Caco-2 (cell line): ENCODE measurements around the gene PRKCQ. TPM values are rescaled to one million over a fixed set of nuclear protein-coding genes. Genes with fewer than 3 reads are reported as not detected.

ENCODE experiments used
- BruUV-seq: library from RNA; stranded (reverse); fragments of 400-500 nt; replicated peaks from 2 replicates; lab custom pipeline; 2021; lab: Mats Ljungman, UMichigan
- CTCF ChIA-PET: fragments of 300-600 bp; sonication (Branson Sonifier 250); formaldehyde crosslinking; loops from one replicate; lab custom pipeline; 2022; ENCODE audit warnings: antibody characterized with exemption; lab: Charles Lee
- POLR2A ChIA-PET: fragments of 300-600 bp; sonication (Branson Sonifier 250); formaldehyde crosslinking; loops from one replicate; lab custom pipeline; 2022; ENCODE audit warnings: antibody characterized with exemption; lab: Charles Lee
- DNase-seq, 2 experiments: peaks; one replicate each; pipeline versions ENCODE4 v3.0.0 to v3.0.0-alpha.2; 2020 to 2022
- H3K27me3 ChIP-seq: replicated peaks from 2 replicates; pipeline ENCODE4 v1.6.0; 2011; ENCODE audit warnings: low read length; ENCODE audit not compliant: control insufficient read depth, insufficient read depth
- H3K36me3 ChIP-seq: 2 replicates; pipeline ENCODE4 v1.5.1; 2011; ENCODE audit warnings: low read length; ENCODE audit not compliant: control insufficient read depth, insufficient read depth
- H3K4me1 ChIP-seq: fragments of 250-450 bp; sonication (Bioruptor Pico); 2 replicates; pipeline ENCODE4 v1.5.1; 2020; ENCODE audit warnings: mild to moderate bottlenecking
- H3K4me3 ChIP-seq: 2 replicates; pipeline ENCODE4 v1.5.1; 2011; ENCODE audit warnings: low read depth, mild to moderate bottlenecking, control low read depth, low read length
- H3K9me3 ChIP-seq: fragments of 250-450 bp; sonication (Bioruptor Pico); 2 replicates; pipeline ENCODE4 v1.5.1; 2020; ENCODE audit warnings: mild to moderate bottlenecking, moderate library complexity
- H3K27ac Mint-ChIP-seq: one replicate; pipeline ENCODE4 v1.8.0; 2022; ENCODE audit warnings: mixed read lengths; ENCODE audit not compliant: unreplicated experiment
- H3K27me3 Mint-ChIP-seq: one replicate; pipeline ENCODE4 v1.8.0; 2022; ENCODE audit warnings: mixed read lengths; ENCODE audit not compliant: insufficient read depth, unreplicated experiment
- H3K36me3 Mint-ChIP-seq: one replicate; pipeline ENCODE4 v1.8.0; 2022; ENCODE audit warnings: mild to moderate bottlenecking, mixed read lengths; ENCODE audit not compliant: insufficient read depth, unreplicated experiment
- H3K4me1 Mint-ChIP-seq: one replicate; pipeline ENCODE4 v1.8.0; 2022; ENCODE audit warnings: low read depth, mixed read lengths; ENCODE audit not compliant: unreplicated experiment
- H3K4me3 Mint-ChIP-seq: one replicate; pipeline ENCODE4 v1.8.0; 2022; ENCODE audit warnings: mild to moderate bottlenecking, moderate library complexity, mixed read lengths; ENCODE audit not compliant: unreplicated experiment
- H3K9me3 Mint-ChIP-seq: one replicate; pipeline ENCODE4 v1.8.0; 2022; ENCODE audit warnings: mixed read lengths; ENCODE audit not compliant: unreplicated experiment
- intact Hi-C: fragments of 100-400 bp; cut with micrococcal nuclease; formaldehyde crosslinking; loops from one replicate; pipeline ENCODE4 v1.10.0; 2022; ENCODE audit not compliant: unreplicated experiment
- total RNA-seq: library from RNA; stranded (reverse); gene quantifications from 2 replicates; pipeline ENCODE4 v1.2.3, GENCODE V29; 2022
- TF ChIP-seq, protein P1 (sequence below), 2 experiments: fragments of 200-600 bp in 1 of 2; IDR thresholded peaks; 1 replicate in 1 of 2; 2 replicates in 1 of 2; pipeline versions ENCODE4 v1.5.1 to v1.8.0; 2011 to 2022; ENCODE audit warnings: antibody characterized with exemption in 1 of 2, control low read depth in 1 of 2, inconsistent platforms in 1 of 2, low read depth in 1 of 2, low read length in 1 of 2, mild to moderate bottlenecking in 1 of 2, moderate library complexity in 1 of 2; ENCODE audit not compliant: insufficient read depth in 1 of 2, severe bottlenecking in 1 of 2, unreplicated experiment in 1 of 2

PRKCQ gene
- total RNA-seq, 1 experiment from 2014 or later, result 2.4 TPM

- BruUV-seq, result no TSS peak
- ChIA-PET CTCF (no interaction called here), POLR2A (no interaction called here)
- H3K27ac Mint-ChIP-seq, result no peak overlapping the region
- no peak for DNase-seq
- H3K9me3 Mint-ChIP-seq, result peaks cover 11% of the 10 kb centered on the region
- Histone ChIP-seq H3K4me3 (no peak overlapping the region), H3K27me3 (no peaks in the 10 kb centered on the region), H3K9me3 (no peaks in the 10 kb centered on the region), H3K36me3 (no peaks in the 10 kb centered on the region), H3K4me1 (no peaks in the 10 kb centered on the region)
- H3K36me3 Mint-ChIP-seq, result no peaks in the 10 kb centered on the region
- no peaks in the 10 kb centered on the region for H3K4me1 Mint-ChIP-seq
- intact Hi-C loops, result no loop called here
- H3K27me3 Mint-ChIP-seq, result peaks cover 6% of the 10 kb centered on the region
- TF ChIP-seq, protein P1, sequence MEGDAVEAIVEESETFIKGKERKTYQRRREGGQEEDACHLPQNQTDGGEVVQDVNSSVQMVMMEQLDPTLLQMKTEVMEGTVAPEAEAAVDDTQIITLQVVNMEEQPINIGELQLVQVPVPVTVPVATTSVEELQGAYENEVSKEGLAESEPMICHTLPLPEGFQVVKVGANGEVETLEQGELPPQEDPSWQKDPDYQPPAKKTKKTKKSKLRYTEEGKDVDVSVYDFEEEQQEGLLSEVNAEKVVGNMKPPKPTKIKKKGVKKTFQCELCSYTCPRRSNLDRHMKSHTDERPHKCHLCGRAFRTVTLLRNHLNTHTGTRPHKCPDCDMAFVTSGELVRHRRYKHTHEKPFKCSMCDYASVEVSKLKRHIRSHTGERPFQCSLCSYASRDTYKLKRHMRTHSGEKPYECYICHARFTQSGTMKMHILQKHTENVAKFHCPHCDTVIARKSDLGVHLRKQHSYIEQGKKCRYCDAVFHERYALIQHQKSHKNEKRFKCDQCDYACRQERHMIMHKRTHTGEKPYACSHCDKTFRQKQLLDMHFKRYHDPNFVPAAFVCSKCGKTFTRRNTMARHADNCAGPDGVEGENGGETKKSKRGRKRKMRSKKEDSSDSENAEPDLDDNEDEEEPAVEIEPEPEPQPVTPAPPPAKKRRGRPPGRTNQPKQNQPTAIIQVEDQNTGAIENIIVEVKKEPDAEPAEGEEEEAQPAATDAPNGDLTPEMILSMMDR (IDR thresholded peaks at IDR 0.05; ENCODE audit: insufficient read depth in 1 of 2, low read depth in 1 of 2, low read length in 1 of 2, severe bottlenecking in 1 of 2, unreplicated experiment in 1 of 2), result no peak
- no peak overlapping the region for H3K4me3 Mint-ChIP-seq
These were observed 110.4 kb downstream of the PRKCQ start for GRCh38 chr10:6469661-6470060.

GRCh38 chr10:6465854-6466601, 114.0 kb downstream of the PRKCQ start:
- H3K9me3 Mint-ChIP-seq, result peaks cover 16% of the 10 kb centered on the region
- no peaks in the 10 kb centered on the region for H3K4me1 Mint-ChIP-seq
- Histone ChIP-seq H3K4me1 (no peaks in the 10 kb centered on the region), H3K27me3 (no peaks in the 10 kb centered on the region), H3K36me3 (no peaks in the 10 kb centered on the region), H3K9me3 (no peaks in the 10 kb centered on the region), H3K4me3 (no peak overlapping the region)
- no peak overlapping the region for H3K27ac Mint-ChIP-seq
- DNase-seq, result no peak
- H3K27me3 Mint-ChIP-seq, result peaks cover 5% of the 10 kb centered on the region
- no peak overlapping the region for H3K4me3 Mint-ChIP-seq
- no TSS peak for BruUV-seq
- ChIA-PET POLR2A (no interaction called here), CTCF (no interaction called here)
- intact Hi-C loops, result no loop called here
- TF ChIP-seq, protein P1 (IDR thresholded peaks at IDR 0.05; ENCODE audit: insufficient read depth in 1 of 2, low read depth in 1 of 2, low read length in 1 of 2, severe bottlenecking in 1 of 2, unreplicated experiment in 1 of 2), result no peak
- no peaks in the 10 kb centered on the region for H3K36me3 Mint-ChIP-seq

GRCh38 chr10:6465437-6465836, 114.6 kb downstream of the PRKCQ start:
- Mint-ChIP-seq H3K9me3 (peaks cover 20% of the 10 kb centered on the region), H3K36me3 (no peaks in the 10 kb centered on the region), H3K27ac (no peak overlapping the region), H3K4me1 (no peaks in the 10 kb centered on the region), H3K27me3 (peaks cover 6% of the 10 kb centered on the region), H3K4me3 (no peak overlapping the region)
- ChIA-PET POLR2A (no interaction called here), CTCF (no interaction called here)
- Histone ChIP-seq H3K27me3 (no peaks in the 10 kb centered on the region), H3K4me1 (no peaks in the 10 kb centered on the region), H3K36me3 (no peaks in the 10 kb centered on the region), H3K4me3 (no peak overlapping the region), H3K9me3 (no peaks in the 10 kb centered on the region)
- intact Hi-C loops, result no loop called here
- BruUV-seq, result no TSS peak
- TF ChIP-seq, protein P1 (IDR thresholded peaks at IDR 0.05; ENCODE audit: insufficient read depth in 1 of 2, low read depth in 1 of 2, low read length in 1 of 2, severe bottlenecking in 1 of 2, unreplicated experiment in 1 of 2), result no peak
- no peak for DNase-seq
